ENCODE measurements around the gene ASCL5.

Gene ASCL5

GRCh38 chr1:201145816-201146215 is 18.8 kb upstream of the ASCL5 start:
- CTCF ChIA-PET = interaction anchor here (0.9 to 1.8 kb wide), 3 partner anchors 9 to 77 kb away, joined by 3 to 4 read pairs (median 3); no protein-coding TSS in a partner anchor
- TF ChIP-seq, protein P1, sequence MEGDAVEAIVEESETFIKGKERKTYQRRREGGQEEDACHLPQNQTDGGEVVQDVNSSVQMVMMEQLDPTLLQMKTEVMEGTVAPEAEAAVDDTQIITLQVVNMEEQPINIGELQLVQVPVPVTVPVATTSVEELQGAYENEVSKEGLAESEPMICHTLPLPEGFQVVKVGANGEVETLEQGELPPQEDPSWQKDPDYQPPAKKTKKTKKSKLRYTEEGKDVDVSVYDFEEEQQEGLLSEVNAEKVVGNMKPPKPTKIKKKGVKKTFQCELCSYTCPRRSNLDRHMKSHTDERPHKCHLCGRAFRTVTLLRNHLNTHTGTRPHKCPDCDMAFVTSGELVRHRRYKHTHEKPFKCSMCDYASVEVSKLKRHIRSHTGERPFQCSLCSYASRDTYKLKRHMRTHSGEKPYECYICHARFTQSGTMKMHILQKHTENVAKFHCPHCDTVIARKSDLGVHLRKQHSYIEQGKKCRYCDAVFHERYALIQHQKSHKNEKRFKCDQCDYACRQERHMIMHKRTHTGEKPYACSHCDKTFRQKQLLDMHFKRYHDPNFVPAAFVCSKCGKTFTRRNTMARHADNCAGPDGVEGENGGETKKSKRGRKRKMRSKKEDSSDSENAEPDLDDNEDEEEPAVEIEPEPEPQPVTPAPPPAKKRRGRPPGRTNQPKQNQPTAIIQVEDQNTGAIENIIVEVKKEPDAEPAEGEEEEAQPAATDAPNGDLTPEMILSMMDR (IDR thresholded peaks at IDR 0.05; ENCODE audit: control extremely low read depth, extremely low read depth, low read depth, missing control alignments) = no peak
- POLR2A ChIA-PET = no interaction called here
- DNase-seq (ENCODE audit: extremely low spot score) = no peak

DNA sequence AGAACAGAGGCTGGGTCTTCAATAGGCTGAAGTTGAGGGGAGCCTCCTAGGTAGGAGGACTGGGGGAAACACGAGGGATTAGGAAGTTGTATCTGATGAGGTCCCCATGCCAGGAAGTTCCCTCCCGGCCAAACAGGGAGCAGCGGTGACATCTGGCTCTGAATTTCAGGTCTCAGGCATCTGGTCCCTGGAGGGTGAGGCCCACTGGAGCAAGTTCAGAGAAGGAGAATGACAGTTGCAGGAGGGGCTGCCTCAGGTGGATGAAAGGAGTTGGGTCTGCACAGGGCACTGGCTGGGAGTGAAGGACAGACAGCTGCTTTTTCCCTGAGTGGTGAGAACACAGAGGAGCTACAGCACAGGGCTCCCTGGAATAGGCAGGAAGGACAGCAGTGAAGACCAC is 18.1 kb upstream of the ASCL5 start:
- ChIA-PET CTCF (interaction anchor here (1.3 to 1.8 kb wide), 2 partner anchors 60 to 77 kb away, joined by 3 to 4 read pairs; no protein-coding TSS in a partner anchor), POLR2A (no interaction called here)
- TF ChIP-seq, protein P1 (IDR thresholded peaks at IDR 0.05; ENCODE audit: control extremely low read depth, extremely low read depth, low read depth, missing control alignments) = no peak
- DNase-seq (ENCODE audit: extremely low spot score) = no peak

DNA sequence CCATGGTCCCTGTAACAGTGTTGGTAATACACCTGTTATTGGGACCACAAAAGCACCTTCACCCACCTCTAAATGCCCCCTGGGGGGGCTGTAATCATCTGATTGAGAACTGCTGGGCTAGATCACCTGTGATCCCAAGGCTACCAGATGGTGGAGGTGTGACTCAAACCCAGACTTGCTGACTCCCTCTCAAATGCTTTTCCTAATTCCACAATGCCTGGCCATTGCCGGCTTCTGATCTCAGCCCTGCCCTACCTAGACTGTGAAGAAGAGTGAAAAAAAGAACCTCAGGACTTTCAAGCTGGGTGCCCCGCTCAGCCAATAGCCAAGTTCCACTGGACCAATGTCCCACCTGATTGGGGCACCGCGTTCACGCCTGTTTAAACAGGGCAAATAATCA is 17.7 kb upstream of the ASCL5 start:
- TF ChIP-seq, protein P1 (IDR thresholded peaks at IDR 0.05; ENCODE audit: control extremely low read depth, extremely low read depth, low read depth, missing control alignments) = no peak
- no peak for DNase-seq (ENCODE audit: extremely low spot score)
- ChIA-PET POLR2A (no interaction called here), CTCF (no interaction called here)

DNA sequence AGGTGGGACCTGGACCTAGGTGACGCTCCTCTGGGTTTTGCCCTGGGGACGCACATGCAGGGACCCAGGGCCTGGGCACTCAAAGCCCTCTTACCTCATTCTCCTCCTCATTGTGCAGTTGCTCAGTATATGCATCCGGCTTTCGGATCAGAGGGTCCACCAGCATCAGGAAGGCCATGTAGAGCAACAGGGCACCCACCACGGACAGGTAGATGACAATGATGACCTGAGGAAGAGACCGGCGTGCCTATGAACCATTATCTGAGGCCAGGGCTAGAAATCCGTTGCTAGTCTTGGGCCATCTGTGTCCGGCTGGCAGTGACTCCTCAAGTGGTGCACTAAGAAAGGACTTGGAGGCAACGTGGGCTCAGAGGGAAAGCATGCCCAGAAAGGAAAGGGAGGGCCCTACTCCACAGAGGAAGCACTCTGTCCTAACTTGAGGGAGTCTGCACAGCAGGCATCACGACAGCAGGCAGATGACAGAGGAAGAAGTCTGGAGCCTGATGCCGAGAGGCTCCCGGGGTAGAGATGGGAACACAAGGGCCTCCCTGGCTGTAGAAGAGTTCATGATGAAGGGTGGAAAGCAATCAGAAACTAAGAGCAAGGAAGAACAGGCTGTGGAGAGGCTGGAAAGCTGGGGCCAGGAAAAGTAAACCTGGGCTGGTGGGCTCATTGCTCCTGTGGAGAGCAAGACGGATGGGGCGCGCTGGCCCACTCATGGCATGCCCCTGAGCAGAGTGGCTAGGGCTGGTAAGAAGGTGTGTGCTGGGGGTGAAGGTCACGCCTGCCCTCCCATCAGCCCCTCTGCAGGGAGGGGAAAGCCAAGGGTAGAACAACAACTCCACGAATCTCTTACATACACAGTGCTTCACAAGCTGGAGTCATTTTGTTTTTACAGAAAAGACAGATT is 17.0 kb upstream of the ASCL5 start:
- TF ChIP-seq, protein P1 (IDR thresholded peaks at IDR 0.05; ENCODE audit: control extremely low read depth, extremely low read depth, low read depth, missing control alignments) = no peak
- CTCF ChIA-PET = no interaction called here
- POLR2A ChIA-PET = no interaction called here
- no peak for DNase-seq (ENCODE audit: extremely low spot score)

DNA sequence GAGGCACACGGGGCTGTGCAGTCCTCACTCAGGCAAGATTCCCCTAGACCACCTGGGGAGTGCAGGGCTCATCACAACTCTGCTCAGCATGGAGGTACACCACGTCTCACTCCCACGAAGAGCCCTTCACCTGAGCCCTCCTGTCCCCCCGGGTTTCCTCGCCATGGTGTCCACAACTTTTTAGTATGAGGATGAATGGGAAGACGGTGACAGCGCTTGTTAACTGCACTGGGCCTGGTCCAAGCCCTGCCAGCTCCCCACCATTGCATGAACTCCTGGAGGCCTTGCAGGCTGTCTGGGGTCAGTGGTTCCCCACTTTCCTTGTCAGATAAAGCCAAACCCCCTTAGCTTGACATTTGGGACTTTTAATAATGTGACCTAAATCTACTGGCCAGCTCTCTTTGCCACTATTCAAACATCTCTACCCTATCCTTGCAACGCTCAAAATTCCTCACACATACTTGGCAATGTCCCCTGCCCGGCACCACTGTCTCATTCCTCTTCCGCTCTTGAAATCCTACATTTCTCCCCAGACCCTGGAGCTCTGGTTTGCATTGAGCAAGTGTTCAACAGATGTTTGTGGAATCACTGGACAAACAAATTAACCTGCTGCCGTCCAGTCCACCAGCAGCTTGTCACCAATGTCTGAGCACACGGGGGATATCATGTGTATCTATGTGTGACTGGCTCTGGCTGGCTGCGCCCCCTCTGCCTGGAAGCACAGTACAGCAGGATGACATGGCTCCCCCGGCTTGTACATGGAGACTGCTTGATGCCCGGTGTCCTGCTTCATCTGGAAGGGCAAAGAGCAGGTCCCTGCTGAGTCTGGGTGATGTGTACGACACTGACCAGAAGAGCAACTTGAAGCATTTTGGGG is 16.1 kb upstream of the ASCL5 start:
- no peak for DNase-seq (ENCODE audit: extremely low spot score)
- TF ChIP-seq, protein P1 (IDR thresholded peaks at IDR 0.05; ENCODE audit: control extremely low read depth, extremely low read depth, low read depth, missing control alignments) = no peak
- CTCF ChIA-PET = interaction anchor here (0.7 to 2.2 kb wide), 4 partner anchors 11 to 43 kb away, joined by 3 to 9 read pairs (median 3); partner anchors contain the start of gene TMEM9
- POLR2A ChIA-PET = interaction anchor here (0.5 kb wide), 1 partner anchor 64 kb away, joined by 3 read pairs; no protein-coding TSS in a partner anchor
